ENCODE data around the gene TMEM94.

The TMEM94 gene

GRCh38 chr17:75548813-75549212 is 92.4 kb downstream of the TMEM94 start:
- DNase-seq (ENCODE audit: low read depth), result no peak
- TF ChIP-seq, protein P1, sequence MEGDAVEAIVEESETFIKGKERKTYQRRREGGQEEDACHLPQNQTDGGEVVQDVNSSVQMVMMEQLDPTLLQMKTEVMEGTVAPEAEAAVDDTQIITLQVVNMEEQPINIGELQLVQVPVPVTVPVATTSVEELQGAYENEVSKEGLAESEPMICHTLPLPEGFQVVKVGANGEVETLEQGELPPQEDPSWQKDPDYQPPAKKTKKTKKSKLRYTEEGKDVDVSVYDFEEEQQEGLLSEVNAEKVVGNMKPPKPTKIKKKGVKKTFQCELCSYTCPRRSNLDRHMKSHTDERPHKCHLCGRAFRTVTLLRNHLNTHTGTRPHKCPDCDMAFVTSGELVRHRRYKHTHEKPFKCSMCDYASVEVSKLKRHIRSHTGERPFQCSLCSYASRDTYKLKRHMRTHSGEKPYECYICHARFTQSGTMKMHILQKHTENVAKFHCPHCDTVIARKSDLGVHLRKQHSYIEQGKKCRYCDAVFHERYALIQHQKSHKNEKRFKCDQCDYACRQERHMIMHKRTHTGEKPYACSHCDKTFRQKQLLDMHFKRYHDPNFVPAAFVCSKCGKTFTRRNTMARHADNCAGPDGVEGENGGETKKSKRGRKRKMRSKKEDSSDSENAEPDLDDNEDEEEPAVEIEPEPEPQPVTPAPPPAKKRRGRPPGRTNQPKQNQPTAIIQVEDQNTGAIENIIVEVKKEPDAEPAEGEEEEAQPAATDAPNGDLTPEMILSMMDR (conservative IDR thresholded peaks at IDR 0.05; ENCODE audit: control insufficient read depth, insufficient read depth, low read depth, low read length), result no peak
- H3K4me3 ChIP-seq (ENCODE audit: control insufficient read depth, low read depth, low read length), result no peak overlapping the region

Data from fibroblast of mammary gland (primary cell).